ENCODE data around the gene NSMCE1.

NSMCE1 gene

GRCh38 chr16:27224741-27225300 is 43.8 kb downstream of the NSMCE1 start:
- Histone ChIP-seq H3K27ac (ENCODE audit: low read depth, low read length) (no peak overlapping the region), H3K36me3 (ENCODE audit: insufficient read depth, low read length) (peaks cover 12% of the 10 kb centered on the region), H3K4me3 (ENCODE audit: low read depth in 1 of 2, low read length in 2 of 2) (no peak overlapping the region), H3K9ac (ENCODE audit: low read length) (no peak overlapping the region), H3K4me1 (ENCODE audit: insufficient read depth, low read length) (peaks cover 14% of the 10 kb centered on the region), H3K9me3 (ENCODE audit: low read length) (no peaks in the 10 kb centered on the region), H3K27me3 (ENCODE audit: control insufficient read depth in 1 of 2, insufficient read depth in 2 of 2, low read length in 2 of 2) (no peaks in the 10 kb centered on the region)

GRCh38 chr16:27224271-27224737 is 44.3 kb downstream of the NSMCE1 start:
- Histone ChIP-seq H3K4me1 (ENCODE audit: insufficient read depth, low read length) (peaks cover 14% of the 10 kb centered on the region), H3K27me3 (ENCODE audit: control insufficient read depth in 1 of 2, insufficient read depth in 2 of 2, low read length in 2 of 2) (no peaks in the 10 kb centered on the region), H3K9me3 (ENCODE audit: low read length) (no peaks in the 10 kb centered on the region), H3K4me3 (ENCODE audit: low read depth in 1 of 2, low read length in 2 of 2) (no peak overlapping the region), H3K36me3 (ENCODE audit: insufficient read depth, low read length) (peaks cover 12% of the 10 kb centered on the region), H3K9ac (ENCODE audit: low read length) (no peak overlapping the region), H3K27ac (ENCODE audit: low read depth, low read length) (no peak overlapping the region)

- H3K9ac ChIP-seq (ENCODE audit: low read length): no peak overlapping the region
- no peak overlapping the region for H3K4me3 ChIP-seq (ENCODE audit: low read depth in 1 of 2, low read length in 2 of 2)
- peaks cover 18% of the 10 kb centered on the region for H3K36me3 ChIP-seq (ENCODE audit: insufficient read depth, low read length)
- peaks cover 14% of the 10 kb centered on the region for H3K4me1 ChIP-seq (ENCODE audit: insufficient read depth, low read length)
- no peaks in the 10 kb centered on the region for H3K27me3 ChIP-seq (ENCODE audit: control insufficient read depth in 1 of 2, insufficient read depth in 2 of 2, low read length in 2 of 2)
- H3K27ac ChIP-seq (ENCODE audit: low read depth, low read length): no peak overlapping the region
- H3K9me3 ChIP-seq (ENCODE audit: low read length): no peaks in the 10 kb centered on the region
Observed at GRCh38 chr16:27223701-27224100, 44.9 kb downstream of the NSMCE1 start.

- Histone ChIP-seq H3K36me3 (ENCODE audit: insufficient read depth, low read length) (peaks cover 20% of the 10 kb centered on the region), H3K27ac (ENCODE audit: low read depth, low read length) (no peak overlapping the region), H3K4me3 (ENCODE audit: low read depth in 1 of 2, low read length in 2 of 2) (no peak overlapping the region), H3K27me3 (ENCODE audit: control insufficient read depth in 1 of 2, insufficient read depth in 2 of 2, low read length in 2 of 2) (no peaks in the 10 kb centered on the region), H3K4me1 (ENCODE audit: insufficient read depth, low read length) (peaks cover 14% of the 10 kb centered on the region), H3K9me3 (ENCODE audit: low read length) (no peaks in the 10 kb centered on the region), H3K9ac (ENCODE audit: low read length) (no peak overlapping the region)
Observed at GRCh38 chr16:27223226-27223610, 45.4 kb downstream of the NSMCE1 start.

- H3K9me3 ChIP-seq (ENCODE audit: low read length): no peaks in the 10 kb centered on the region
- no peak overlapping the region for H3K4me3 ChIP-seq (ENCODE audit: low read depth in 1 of 2, low read length in 2 of 2)
- no peaks in the 10 kb centered on the region for H3K27me3 ChIP-seq (ENCODE audit: control insufficient read depth in 1 of 2, insufficient read depth in 2 of 2, low read length in 2 of 2)
- peaks cover 14% of the 10 kb centered on the region for H3K4me1 ChIP-seq (ENCODE audit: insufficient read depth, low read length)
- H3K27ac ChIP-seq (ENCODE audit: low read depth, low read length): peak overlapping the region; percentile 34
- no peak overlapping the region for H3K9ac ChIP-seq (ENCODE audit: low read length)
- H3K36me3 ChIP-seq (ENCODE audit: insufficient read depth, low read length): peaks cover 20% of the 10 kb centered on the region
Observed at GRCh38 chr16:27222249-27223225, 46.0 kb downstream of the NSMCE1 start.

- Histone ChIP-seq H3K9me3 (ENCODE audit: low read length) (no peaks in the 10 kb centered on the region), H3K4me1 (ENCODE audit: insufficient read depth, low read length) (peaks cover 14% of the 10 kb centered on the region), H3K9ac (ENCODE audit: low read length) (no peak overlapping the region), H3K27ac (ENCODE audit: low read depth, low read length) (no peak overlapping the region), H3K4me3 (ENCODE audit: low read depth in 1 of 2, low read length in 2 of 2) (no peak overlapping the region), H3K36me3 (ENCODE audit: insufficient read depth, low read length) (peaks cover 20% of the 10 kb centered on the region), H3K27me3 (ENCODE audit: control insufficient read depth in 1 of 2, insufficient read depth in 2 of 2, low read length in 2 of 2) (no peaks in the 10 kb centered on the region)
Observed at GRCh38 chr16:27221576-27222248, 46.9 kb downstream of the NSMCE1 start.

- Histone ChIP-seq H3K27me3 (ENCODE audit: control insufficient read depth in 1 of 2, insufficient read depth in 2 of 2, low read length in 2 of 2) (no peaks in the 10 kb centered on the region), H3K36me3 (ENCODE audit: insufficient read depth, low read length) (peaks cover 20% of the 10 kb centered on the region), H3K4me1 (ENCODE audit: insufficient read depth, low read length) (peaks cover 14% of the 10 kb centered on the region), H3K9ac (ENCODE audit: low read length) (no peak overlapping the region), H3K27ac (ENCODE audit: low read depth, low read length) (no peak overlapping the region), H3K9me3 (ENCODE audit: low read length) (no peaks in the 10 kb centered on the region), H3K4me3 (ENCODE audit: low read depth in 1 of 2, low read length in 2 of 2) (no peak overlapping the region)
Observed at GRCh38 chr16:27220991-27221390, 47.6 kb downstream of the NSMCE1 start.

GRCh38 chr16:27220527-27220926 is 48.0 kb downstream of the NSMCE1 start:
- H3K36me3 ChIP-seq (ENCODE audit: insufficient read depth, low read length): peaks cover 20% of the 10 kb centered on the region
- peaks cover 14% of the 10 kb centered on the region for H3K4me1 ChIP-seq (ENCODE audit: insufficient read depth, low read length)
- no peaks in the 10 kb centered on the region for H3K9me3 ChIP-seq (ENCODE audit: low read length)
- H3K27me3 ChIP-seq (ENCODE audit: control insufficient read depth in 1 of 2, insufficient read depth in 2 of 2, low read length in 2 of 2): no peaks in the 10 kb centered on the region
- no peak overlapping the region for H3K9ac ChIP-seq (ENCODE audit: low read length)
- no peak overlapping the region for H3K27ac ChIP-seq (ENCODE audit: low read depth, low read length)
- H3K4me3 ChIP-seq (ENCODE audit: low read depth in 1 of 2, low read length in 2 of 2): no peak overlapping the region

- Histone ChIP-seq H3K36me3 (ENCODE audit: insufficient read depth, low read length) (peaks cover 20% of the 10 kb centered on the region), H3K9ac (ENCODE audit: low read length) (no peak overlapping the region), H3K4me3 (ENCODE audit: low read depth in 1 of 2, low read length in 2 of 2) (no peak overlapping the region), H3K27ac (ENCODE audit: low read depth, low read length) (no peak overlapping the region), H3K4me1 (ENCODE audit: insufficient read depth, low read length) (peaks cover 14% of the 10 kb centered on the region), H3K9me3 (ENCODE audit: low read length) (no peaks in the 10 kb centered on the region), H3K27me3 (ENCODE audit: control insufficient read depth in 1 of 2, insufficient read depth in 2 of 2, low read length in 2 of 2) (no peaks in the 10 kb centered on the region)
Observed at GRCh38 chr16:27220120-27220519, 48.5 kb downstream of the NSMCE1 start.

GRCh38 chr16:27219161-27219560 is 49.4 kb downstream of the NSMCE1 start:
- Histone ChIP-seq H3K27ac (ENCODE audit: low read depth, low read length) (no peak overlapping the region), H3K27me3 (ENCODE audit: control insufficient read depth in 1 of 2, insufficient read depth in 2 of 2, low read length in 2 of 2) (no peaks in the 10 kb centered on the region), H3K4me1 (ENCODE audit: insufficient read depth, low read length) (peaks cover 14% of the 10 kb centered on the region), H3K36me3 (ENCODE audit: insufficient read depth, low read length) (peaks cover 19% of the 10 kb centered on the region), H3K4me3 (ENCODE audit: low read depth in 1 of 2, low read length in 2 of 2) (no peak overlapping the region), H3K9ac (ENCODE audit: low read length) (no peak overlapping the region), H3K9me3 (ENCODE audit: low read length) (no peaks in the 10 kb centered on the region)

GRCh38 chr16:27218756-27219155 is 49.8 kb downstream of the NSMCE1 start:
- no peaks in the 10 kb centered on the region for H3K9me3 ChIP-seq (ENCODE audit: low read length)
- no peaks in the 10 kb centered on the region for H3K27me3 ChIP-seq (ENCODE audit: control insufficient read depth in 1 of 2, insufficient read depth in 2 of 2, low read length in 2 of 2)
- peaks cover 14% of the 10 kb centered on the region for H3K4me1 ChIP-seq (ENCODE audit: insufficient read depth, low read length)
- H3K36me3 ChIP-seq (ENCODE audit: insufficient read depth, low read length): peaks cover 15% of the 10 kb centered on the region
- no peak overlapping the region for H3K9ac ChIP-seq (ENCODE audit: low read length)
- no peak overlapping the region for H3K4me3 ChIP-seq (ENCODE audit: low read depth in 1 of 2, low read length in 2 of 2)
- no peak overlapping the region for H3K27ac ChIP-seq (ENCODE audit: low read depth, low read length)
